Left renal pelvis (tissue), 4 donors: Measurements from ENCODE around the gene CCDC12. TPM values are rescaled to one million over a fixed set of nuclear protein-coding genes. Genes with fewer than 3 reads are reported as not detected.

ENCODE experiments used
- DNase-seq, 4 donors: peaks; one replicate each; pipeline ENCODE4 v3.0.0-alpha.2; 2013; ENCODE audit warnings: low read depth in 4 of 4, low spot score in 3 of 4
- polyA plus RNA-seq, 4 donors: library from polyadenylated mRNA; unstranded; fragments of 120-200 nt; gene quantifications; one replicate each; pipeline ENCODE4 v1.2.1, GENCODE V29; 2013; ENCODE audit not compliant: insufficient read length in 4 of 4

The CCDC12 gene
- polyA plus RNA-seq, 4 donors: 38.9 to 54.5 (median 51.5) TPM

DNA sequence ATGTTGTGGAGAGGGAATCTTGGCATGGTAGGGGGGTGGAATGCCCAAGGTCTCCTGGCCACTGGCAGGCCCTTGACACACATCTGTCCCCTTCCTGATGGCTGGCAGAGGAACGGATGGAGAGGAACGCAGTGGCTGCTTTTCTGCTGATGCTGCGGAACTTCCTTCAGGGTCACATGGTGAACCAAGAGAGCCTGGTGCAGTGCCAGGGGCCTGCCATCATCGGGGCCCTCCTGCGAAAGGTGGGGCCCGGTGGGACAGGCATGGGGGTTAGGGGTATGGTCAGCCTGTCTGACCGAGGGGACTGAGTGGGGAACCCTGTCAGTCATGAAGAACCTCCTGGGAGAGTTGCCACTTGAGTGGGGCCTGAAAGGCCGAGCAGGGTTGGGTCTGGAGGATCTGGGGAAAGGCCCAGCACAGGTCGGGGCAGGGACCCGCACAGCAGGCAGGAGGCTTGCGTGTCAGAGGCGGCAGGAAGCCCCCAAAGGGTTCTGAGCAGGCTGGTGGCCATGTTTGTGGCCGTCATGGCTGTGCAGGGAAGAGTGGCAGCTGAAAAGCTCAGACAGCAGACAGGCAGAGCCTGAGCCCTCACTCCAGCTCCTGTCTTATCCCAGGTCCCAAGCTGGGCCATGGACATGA lies 21.0 kb upstream of the CCDC12 start:
- DNase-seq: no peak

DNA sequence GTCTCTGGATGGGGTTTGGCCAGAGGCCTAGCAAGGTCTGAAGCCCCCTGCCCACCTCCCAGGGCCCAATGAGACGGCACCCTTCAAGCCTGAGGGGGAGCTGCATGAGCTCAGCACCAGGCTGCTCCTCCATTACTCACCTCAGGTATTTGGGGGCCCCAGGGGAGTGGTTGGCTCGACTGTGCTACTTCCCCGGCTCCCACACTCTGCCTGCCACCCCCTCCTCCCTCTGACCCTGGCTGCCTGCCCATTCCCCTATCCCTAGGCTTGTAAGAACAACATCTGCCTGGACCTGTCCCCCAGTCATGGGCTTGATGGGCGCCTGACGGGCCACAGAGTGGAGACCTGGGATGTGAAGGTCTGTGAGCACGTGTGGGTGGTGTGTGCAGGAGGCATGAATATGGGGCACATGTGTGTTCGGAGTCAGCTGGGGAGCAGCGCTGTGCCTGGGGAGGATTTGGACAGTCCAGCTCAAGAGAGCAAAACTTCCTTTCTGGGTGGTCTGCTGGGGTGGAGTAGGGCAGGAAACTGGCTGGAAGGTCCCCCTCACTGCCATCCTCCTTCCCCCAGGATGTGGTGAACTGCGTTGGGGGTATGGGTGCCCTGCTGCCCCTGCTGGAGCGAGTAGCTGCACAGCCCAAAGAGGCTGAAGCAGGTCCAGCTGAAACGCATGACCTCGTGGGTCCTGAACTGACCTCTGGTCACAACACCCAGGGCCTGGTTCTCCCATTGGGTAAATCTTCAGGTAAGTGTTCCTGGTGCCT lies 20.3 kb upstream of the CCDC12 start:
- DNase-seq: no peak

DNA sequence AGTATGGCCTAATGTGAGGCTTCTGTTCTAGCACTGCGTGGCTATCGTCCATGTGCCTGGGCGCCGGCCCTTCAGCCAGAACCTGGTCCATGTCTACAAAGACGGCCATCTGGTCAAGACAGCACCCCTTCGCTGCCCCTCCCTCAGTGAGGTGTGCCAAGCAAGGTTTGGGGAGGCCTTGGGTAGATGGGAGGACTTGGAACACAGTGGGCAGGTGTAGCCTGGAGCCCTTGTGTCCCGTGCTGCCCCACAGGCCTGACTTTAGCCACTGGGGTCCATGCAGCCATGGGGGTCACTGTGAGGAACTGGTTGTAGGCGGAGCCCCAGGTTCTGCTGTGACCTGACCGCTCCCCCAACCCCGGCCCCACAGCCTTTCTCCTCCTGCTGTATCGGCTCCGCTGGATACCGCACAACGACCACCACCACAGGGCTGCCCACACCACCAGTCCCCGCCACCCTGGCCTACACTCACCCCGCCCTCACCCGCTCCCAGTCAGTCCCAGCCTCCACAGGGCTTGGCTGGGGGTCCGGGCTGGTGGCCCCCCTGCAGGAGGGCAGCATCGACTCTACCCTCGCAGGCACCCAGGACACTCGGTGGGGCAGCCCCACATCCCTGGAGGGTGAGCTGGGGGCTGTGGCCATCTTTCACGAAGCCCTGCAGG lies 19.5 kb upstream of the CCDC12 start:
- DNase-seq: no peak

DNA sequence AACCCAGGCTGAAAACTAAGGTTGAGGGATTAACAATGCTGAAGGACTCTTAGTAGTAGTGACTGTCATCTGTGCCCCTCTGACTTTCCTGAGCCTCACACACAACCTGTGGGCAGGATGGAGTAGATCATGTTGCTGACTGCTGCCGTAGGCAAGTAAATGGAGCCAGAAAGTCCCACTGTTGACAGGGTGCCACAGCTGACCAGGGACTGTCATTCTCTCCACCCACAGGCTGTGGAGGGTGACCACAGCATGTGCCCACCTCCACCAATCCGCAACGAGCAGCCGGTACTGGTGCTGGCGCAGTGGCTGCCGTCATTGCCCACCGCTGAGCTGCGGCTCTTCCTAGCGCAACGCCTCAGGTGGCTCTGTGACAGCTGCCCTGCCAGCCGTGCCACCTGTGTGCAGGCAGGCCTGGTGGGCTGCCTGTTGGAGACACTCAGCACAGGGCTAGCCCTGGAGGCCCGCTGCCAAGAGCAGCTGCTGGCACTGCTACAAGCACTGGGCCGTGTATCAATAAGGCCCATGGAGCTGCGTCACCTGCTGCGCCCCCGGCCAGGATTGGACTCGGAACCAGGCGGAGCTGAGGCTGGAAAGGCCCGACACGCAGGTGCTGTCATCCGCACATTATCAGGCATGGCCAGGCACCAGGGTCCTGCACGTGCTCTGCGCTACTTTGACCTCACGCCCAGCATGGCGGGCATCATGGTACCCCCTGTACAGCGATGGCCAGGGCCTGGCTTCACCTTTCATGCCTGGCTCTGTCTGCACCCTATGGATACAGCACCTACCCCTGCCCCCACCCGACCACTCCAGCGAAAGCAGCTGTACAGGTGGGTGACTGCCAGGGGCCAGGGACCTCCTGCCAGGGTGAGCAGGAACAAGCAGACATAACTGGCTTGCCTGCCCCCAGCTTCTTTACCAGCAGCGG lies 18.5 kb upstream of the CCDC12 start:
- no peak for DNase-seq

DNA sequence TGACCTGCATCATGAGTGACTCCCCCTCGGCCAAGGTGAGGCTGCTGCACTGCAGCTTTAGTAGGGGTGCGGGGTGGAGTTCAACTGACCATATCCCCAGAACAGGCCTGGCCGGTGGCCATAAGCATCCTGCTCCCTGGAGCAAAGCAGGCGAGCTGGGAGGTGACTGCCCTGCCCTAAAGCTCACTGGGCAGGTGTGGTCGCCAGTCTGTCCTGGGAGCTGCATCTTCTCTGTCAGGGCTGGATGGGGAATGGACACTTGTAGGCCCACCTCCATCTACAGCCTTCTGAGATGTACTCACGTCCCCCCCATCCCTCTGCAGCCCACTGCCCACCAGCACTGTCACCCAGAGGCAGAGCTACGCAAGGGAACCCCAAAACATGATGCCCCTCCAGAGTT lies 17.4 kb upstream of the CCDC12 start:
- DNase-seq: no peak

DNA sequence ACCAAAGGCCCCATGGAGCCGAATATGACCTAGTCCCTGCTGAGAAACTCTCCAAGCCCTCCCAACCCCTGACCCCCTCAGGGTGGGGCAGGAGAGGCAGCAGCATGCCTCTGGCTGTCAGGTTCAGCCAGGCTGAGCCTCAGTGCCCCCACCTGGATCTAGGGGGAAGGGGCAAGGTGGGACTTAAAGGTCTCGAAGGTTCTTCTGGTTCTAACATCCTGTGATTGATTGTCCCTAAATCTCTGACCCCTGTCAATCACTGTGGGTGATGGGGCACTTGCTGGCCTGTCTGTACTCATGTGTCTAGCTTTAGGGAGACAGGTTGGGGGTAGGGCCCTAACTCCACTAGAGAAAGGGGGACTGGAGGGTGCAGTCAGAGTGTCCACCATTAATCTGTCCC lies 16.7 kb upstream of the CCDC12 start:
- no peak for DNase-seq

DNA sequence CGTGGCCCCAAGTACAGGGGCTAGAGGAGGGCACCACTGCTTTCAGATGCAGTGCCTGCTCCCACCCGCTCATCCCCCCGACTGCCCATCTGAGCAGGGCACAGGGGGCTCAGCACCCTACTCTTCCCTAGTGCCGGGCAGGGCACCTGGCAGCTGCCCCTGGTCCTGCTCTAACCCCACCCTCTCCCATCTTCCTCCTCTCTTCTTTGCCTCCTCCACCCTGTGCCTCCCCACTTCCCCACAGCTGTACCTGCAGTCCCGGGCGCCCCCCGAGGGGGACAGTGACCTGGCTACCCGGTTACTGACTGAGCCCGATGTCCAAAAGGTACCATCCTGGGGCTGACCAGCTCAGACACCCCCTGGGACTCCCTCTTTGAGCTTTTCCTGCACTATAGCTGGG lies 15.7 kb upstream of the CCDC12 start:
- no peak for DNase-seq

DNA sequence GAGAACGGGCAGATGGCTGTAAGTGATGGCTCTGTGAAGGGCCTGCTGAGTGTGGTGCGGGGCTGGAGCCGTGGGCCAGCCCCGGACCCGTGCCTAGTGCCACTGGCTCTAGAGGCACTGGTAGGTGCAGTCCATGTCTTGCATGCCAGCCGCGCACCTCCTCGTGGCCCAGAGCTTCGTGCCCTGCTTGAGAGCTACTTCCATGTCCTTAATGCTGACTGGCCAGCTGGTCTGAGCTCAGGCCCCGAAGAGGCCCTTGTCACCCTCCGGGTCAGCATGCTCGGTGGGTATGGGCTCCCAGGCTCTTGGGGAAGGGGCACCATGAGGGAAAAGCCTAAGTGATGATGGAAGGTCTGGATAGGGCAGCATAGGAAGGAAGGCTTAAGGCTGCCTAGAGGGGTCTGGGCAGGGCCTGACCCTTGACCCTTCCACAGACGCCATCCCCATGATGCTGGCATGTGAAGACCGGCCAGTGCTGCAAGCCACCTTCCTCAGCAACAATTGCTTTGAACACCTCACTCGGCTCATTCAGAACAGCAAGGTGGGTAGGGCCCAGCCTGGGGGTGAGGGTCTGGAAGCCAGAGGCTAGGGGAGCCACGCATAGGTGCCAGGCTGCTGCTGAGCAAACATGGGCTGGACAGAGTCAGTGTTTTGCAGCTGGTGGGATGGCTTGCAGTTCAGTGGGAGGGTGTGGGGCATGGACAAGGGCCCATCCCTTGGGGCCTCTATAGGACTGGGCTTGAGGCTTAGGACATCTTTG lies 15.0 kb upstream of the CCDC12 start:
- no peak for DNase-seq

DNA sequence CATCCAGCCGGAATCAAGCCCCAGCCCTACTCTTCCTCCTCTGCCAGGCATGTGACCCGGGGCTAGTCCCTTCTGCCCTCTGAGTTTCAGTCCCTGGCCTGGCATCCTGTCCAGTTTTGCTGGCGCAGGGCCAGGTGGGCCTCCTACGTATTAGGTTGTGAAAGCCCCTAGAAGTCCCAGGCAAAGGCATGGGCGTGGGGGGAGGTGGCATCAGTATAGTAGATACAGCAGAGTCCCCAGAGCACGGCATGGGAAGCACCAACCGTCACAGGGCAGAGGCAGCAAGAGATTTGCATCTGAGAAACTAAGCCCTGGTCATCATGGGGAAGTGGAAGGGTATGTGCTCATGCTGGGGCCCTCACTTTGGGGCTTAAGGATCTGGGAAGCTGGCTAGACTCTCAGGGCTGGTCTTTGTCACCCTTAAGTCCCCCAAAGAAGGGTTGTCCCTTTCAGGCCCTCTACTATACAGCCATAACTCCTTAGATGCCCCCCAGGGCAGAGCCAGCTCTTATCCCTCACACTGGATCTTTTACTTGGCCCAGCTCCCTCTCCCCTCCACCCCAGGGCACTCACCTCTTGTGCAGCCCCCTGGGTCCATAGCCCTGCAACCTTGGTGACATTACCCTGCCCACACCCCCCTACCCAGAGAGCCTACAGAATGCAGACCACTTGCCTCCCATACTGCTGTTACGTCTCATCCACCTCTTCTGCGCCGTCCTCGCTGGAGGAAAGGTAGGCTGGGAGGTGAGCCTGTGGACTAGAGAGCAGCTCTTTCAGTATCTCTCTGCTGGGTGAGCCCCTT lies 14.2 kb upstream of the CCDC12 start:
- DNase-seq: no peak

DNA sequence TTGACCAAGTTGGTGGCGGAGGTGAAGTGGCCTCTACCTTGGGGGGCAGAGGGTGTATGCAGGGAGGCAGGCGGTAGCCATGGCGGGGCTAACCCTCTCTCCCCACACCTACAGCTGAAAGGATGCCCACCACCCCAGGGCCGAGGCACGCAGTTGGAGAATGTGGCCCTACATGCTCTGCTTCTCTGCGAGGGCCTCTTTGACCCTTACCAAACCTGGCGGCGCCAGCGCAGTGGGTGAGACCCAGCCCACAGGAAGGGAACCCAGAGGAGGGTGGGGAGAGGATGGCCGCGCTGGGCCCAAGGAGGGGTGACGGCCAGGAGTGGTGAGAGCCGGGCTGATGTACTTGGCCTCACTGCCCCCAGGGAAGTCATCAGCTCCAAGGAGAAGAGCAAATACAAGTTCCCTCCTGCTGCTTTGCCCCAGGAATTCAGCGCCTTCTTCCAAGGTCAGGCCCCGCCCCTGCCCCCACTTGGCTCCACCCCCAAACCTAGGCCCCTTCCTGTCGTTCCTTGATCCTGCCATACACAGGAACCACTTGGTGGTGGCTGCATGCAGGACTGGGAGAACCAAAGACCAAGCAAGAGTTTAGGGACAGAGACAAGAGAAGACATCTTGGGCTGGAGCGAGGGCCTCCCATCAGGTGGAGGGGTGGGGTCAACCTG lies 12.7 kb upstream of the CCDC12 start:
- no peak for DNase-seq

DNA sequence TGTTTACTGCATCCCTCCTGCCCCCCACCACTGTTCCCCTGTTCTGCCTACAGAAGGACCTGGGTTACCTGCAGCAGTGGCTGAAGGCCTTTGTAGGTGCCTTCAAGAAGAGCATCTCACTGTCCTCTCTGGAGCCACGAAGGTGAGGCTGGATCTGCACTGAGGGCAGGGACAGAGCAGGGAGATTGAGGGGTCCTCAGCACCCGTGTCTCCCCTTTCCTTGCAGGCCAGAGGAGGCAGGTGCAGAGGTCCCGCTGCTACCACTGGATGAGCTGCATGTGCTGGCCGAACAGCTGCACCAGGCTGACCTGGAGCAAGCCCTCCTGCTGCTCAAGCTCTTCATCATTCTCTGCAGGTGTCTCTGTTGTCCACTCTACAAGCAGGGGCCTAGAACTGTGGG lies 12.1 kb upstream of the CCDC12 start:
- DNase-seq: no peak

DNA sequence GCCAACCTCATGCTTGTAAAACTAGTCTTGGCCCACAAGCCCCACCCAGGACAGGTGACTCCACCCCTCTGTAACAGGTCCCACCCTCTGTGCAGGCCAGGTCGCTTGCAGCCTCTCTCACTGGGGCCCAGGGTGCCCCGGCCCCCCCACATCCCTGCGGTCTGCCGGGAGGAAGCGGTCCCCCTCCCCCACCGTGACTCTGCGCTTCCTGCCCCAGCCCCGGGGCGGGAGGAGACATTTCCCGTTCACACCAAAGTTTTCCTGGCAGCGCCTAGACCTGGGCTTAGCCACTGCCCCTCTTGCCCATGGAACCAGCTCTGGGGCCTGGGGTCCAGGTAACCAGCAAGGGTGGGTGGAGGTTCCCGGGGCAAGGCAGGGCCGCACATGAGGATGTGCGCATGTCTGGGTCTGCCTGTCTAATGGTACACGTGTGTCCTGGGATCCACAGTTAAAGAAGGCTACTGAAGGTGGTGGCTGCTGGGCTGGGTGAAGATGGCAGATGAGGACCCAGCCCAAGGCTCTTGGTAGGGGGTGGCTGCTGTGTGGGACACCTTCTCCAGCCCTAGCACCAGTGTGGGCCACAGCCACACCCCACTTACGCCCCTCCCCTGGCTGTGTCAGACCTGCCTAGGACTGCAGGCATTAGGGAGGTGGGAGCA lies 11.3 kb upstream of the CCDC12 start:
- DNase-seq: no peak

DNA sequence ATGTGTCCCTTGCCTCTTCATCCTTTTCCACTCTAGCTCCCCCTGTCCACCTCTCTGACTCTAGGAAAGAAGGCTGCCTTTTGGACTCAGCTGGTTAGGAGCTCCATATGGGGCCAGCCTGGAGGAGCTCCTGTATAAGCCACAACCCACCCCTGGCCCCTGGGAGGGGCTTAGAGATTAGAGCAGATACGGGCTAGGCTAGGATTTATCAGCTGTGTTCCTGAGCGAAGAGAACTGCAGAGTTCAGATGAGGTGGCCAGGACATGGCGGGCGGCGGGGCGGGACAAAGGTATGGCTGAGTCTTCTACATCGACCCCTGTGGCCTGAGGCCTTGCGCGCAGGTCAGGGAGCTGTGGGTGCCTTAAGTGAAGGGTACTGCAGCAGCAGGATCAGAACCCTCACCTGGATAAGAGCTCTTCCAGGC lies 10.8 kb upstream of the CCDC12 start:
- no peak for DNase-seq

DNA sequence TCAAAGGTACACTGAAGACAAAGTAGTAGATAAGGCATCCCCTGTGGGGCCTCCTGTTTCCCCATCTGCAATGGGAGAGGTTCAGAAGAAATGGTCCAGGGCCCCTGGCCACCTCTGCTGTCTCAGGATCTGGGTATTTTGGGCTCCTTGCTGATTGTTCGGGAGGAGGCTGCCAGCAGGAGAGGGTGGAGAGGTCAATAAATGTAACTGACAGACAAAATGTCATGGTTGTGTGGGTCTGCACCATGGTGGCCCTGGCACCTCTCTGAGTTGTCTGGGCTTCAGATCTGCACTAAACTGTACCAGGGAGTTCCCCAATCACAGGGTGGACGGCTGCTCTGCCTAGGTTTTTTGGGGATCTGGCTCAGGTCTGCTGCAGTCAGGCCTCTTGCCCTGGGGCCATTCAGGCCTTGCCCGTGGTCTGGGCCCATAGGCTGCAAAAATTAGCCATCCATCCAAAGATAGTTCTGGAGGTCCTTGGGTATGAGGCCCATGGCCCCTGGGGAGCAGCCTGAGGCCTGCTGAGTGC lies 10.3 kb upstream of the CCDC12 start:
- no peak for DNase-seq

DNA sequence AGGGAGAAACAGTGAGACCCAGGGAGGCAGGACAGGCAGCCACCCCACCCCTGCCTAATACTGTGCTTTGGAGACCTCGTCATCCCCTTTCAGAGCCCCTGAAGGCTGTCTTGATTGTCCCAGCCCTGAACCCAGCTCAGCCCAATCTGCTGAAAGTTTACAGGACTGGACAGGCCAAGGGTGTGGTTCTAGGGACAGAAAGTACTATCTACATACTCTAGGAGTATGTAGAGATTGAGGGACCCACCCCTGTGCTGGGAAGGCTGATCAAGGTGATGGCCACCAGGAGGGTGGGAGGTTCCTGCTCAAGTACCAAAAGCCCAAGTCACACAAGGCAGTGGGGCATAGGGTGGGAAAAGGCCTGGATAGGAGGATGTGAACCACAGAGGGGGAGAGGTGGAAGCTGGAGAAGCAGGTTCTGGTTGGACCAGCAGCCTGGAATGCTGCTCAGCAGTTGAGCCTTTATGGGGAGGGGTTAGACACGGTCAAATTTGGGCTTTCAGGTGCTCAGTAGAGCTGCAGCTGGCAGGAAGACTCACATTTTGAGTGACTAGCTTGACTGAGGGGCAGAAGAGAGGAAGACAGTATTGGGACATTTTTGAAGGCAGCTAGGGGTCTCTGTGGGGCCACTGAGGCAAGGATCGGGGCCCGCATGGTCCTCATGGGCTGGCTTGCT lies 9.6 kb upstream of the CCDC12 start:
- DNase-seq: no peak

DNA sequence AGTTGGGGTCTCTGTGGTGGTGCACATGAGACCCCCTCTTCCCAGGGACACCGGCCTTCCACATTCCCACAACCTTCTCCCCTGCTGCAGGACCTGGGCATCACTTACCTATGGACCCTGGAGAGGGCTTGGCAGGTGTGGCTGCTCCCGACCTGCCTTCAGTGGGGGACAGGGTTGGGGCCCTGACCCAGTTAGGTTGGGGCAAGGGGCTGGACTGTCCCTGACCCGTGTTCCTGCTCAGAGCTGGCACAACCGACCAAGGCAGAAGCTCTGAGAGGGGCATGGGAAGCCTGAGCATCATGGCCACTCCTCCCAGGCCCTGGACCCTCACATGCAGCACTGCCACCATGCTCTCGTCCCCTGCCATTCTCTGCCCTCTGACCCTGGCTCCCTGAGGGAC lies 9.0 kb upstream of the CCDC12 start:
- DNase-seq: no peak
